Prostate gland (tissue), 2 donors: ENCODE data around the gene SYNPO.

Experiments
- CTCF ChIP-seq, 4 experiments: fragments of 200-600 bp in 2 of 4; fragments of 450-650 bp in 2 of 4; sonication (generic) in 2 of 4; IDR thresholded peaks; 1 replicate in 3 of 4; 2 replicates in 1 of 4; pipeline ENCODE4 v1.5.1; 2016 to 2019; ENCODE audit warnings: antibody characterized with exemption in 4 of 4, mild to moderate bottlenecking in 2 of 4, moderate library complexity in 2 of 4
- POLR2A ChIP-seq: fragments of 450-650 bp; IDR thresholded peaks from one replicate; pipeline ENCODE4 v1.6.1; 2016; ENCODE audit warnings: antibody characterized with exemption, mild to moderate bottlenecking

DNA sequence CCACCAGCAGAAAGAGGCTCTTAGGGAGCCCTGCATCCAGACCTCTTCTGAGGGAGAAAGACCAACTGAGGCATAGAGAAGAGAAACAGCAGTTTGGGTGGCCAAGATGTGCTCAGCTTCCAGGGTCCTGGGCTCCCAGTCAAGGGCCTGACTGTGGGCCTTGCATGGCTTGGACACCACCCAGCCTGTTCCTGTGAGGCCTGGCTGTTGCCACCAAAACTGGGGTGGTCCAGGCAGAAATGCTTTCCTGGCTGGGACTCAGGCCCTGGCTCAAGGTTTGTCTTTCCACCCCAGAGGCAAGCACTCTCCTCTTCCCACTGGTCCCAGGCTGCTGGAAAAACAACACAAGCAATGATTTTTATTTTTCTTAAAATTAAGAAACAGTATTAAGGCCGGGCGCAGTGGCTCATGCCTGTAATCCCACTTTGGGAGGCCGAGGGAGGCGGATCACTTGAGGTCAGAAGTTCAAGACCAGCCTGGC, 33.9 kb downstream of the SYNPO start:
- TF ChIP-seq POLR2A (no peak), CTCF (IDR thresholded peaks at IDR 0.05) (no peak)
